TTC549 (cell line): ENCODE data around the gene OR2AT4.
"Not testable (repeated sequence)": the region's sequence is repeated elsewhere in the genome, so short reads cannot be mapped to it uniquely, and the experiment has no call there.

ENCODE experiments used
- FAIRE-seq: peaks from 2 replicates; lab custom pipeline; 2012; peaks lifted over from hg19 to GRCh38; lab: Jason Lieb, UNC

OR2AT4 gene

GRCh38 chr11:75096456-75097172 lies at the start of gene OR2AT4:
TSS of gene OR2AT4 (minus strand) at chr11:75096876.
- FAIRE-seq = no peak

- FAIRE-seq = no peak
Observed at GRCh38 chr11:75145972-75146519, 49.4 kb upstream of the OR2AT4 start.

- FAIRE-seq = no peak
Observed at GRCh38 chr11:75145196-75145971, 48.7 kb upstream of the OR2AT4 start.

- no peak for FAIRE-seq
Observed at GRCh38 chr11:75144716-75145014, 48.0 kb upstream of the OR2AT4 start.

- no peak for FAIRE-seq
Observed at GRCh38 chr11:75143420-75143731, 46.7 kb upstream of the OR2AT4 start.

GRCh38 chr11:75142714-75143419 lies 46.2 kb upstream of the OR2AT4 start:
- no peak for FAIRE-seq

GRCh38 chr11:75141166-75141565 lies 44.5 kb upstream of the OR2AT4 start:
- FAIRE-seq = no peak

GRCh38 chr11:75140269-75141138 lies 43.8 kb upstream of the OR2AT4 start:
- FAIRE-seq = no peak

- FAIRE-seq = no peak
Observed at GRCh38 chr11:75135651-75136050, 39.0 kb upstream of the OR2AT4 start.

- FAIRE-seq = no peak
Observed at GRCh38 chr11:75135021-75135650, 38.5 kb upstream of the OR2AT4 start.

- no peak for FAIRE-seq
Observed at GRCh38 chr11:75133976-75134375, 37.3 kb upstream of the OR2AT4 start.

GRCh38 chr11:75132080-75132479 lies 35.4 kb upstream of the OR2AT4 start:
- FAIRE-seq = no peak

- FAIRE-seq = no peak
Observed at GRCh38 chr11:75126564-75126963, 29.9 kb upstream of the OR2AT4 start.

GRCh38 chr11:75118577-75118976 lies 21.9 kb upstream of the OR2AT4 start:
- no peak for FAIRE-seq

GRCh38 chr11:75114465-75114864 lies 17.8 kb upstream of the OR2AT4 start:
- FAIRE-seq = no peak

GRCh38 chr11:75113030-75113429 lies 16.4 kb upstream of the OR2AT4 start:
- no peak for FAIRE-seq

- FAIRE-seq = no peak
Observed at GRCh38 chr11:75112200-75112599, 15.5 kb upstream of the OR2AT4 start.

- FAIRE-seq = no peak
Observed at GRCh38 chr11:75107187-75107586, 10.5 kb upstream of the OR2AT4 start.

- FAIRE-seq = not testable (repeated sequence)
Observed at GRCh38 chr11:75105967-75106681, 9.4 kb upstream of the OR2AT4 start.

GRCh38 chr11:75105462-75105925 lies 8.8 kb upstream of the OR2AT4 start:
- no peak for FAIRE-seq
